NCI-H1048 (cell line): Measurements from ENCODE around the gene POPDC2.
A peak's percentile ranks its signal among the peaks of the same experiment; 100 is the strongest.
"Not testable (repeated sequence)": the region's sequence is repeated elsewhere in the genome, so short reads cannot be mapped to it uniquely, and the experiment has no call there.

ENCODE experiments used
- DNase-seq: peaks from one replicate; lab custom pipeline; 2025; lab: John Stamatoyannopoulos, UW

POPDC2 gene

DNA sequence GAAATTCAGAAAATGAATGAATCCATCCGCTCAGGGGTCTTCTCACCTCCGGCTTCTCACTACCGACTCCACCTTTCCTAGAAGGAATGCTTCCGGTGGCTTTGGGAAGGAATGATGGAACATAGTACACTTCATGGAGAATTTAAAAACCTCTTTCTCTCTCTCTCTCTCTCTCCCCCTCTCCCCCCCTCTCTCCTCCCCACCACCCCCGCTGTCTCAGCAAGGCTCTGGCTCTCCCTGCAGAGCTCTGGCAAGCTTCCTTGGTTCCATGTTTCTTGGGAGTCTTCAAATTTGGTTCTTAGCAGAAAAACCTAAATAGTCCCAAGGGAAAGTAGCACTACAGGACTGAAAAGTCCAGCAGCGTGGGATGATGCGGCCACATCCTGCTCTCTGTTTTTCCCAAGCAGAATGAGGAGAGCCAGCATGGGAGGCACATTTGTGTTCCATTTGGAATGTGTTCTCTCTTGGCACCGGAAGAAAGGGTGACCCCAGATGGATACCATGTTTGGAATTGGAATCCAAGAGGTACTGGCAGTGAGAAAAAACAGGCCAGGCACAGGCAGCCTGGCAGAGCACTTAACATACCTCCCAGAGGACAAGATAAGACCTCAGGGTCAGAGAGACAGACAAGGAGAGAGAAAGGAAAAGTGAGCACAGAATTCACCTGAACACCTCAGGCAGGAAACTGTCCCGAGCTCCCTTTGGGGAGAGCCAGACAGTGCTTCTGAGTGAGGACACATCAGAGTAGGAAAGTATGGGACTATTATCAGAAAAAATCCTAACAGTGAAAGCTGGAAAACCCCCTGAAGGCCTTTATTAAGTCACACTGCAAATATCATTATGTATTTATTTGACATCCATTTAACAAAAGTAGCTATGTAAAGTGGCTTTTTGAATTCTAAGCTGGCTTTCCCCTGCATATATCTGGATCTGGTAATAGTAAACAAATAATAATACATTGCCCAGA, at the start of gene POPDC2:
TSS of gene POPDC2 (minus strand) at position 116 of the 967 bp plus-strand sequence. CDS start 166 bp downstream, outside the sequence.
- no peak for DNase-seq

GRCh38 chr3:119703820-119704531, 43.6 kb upstream of the POPDC2 start:
- no peak for DNase-seq

DNA sequence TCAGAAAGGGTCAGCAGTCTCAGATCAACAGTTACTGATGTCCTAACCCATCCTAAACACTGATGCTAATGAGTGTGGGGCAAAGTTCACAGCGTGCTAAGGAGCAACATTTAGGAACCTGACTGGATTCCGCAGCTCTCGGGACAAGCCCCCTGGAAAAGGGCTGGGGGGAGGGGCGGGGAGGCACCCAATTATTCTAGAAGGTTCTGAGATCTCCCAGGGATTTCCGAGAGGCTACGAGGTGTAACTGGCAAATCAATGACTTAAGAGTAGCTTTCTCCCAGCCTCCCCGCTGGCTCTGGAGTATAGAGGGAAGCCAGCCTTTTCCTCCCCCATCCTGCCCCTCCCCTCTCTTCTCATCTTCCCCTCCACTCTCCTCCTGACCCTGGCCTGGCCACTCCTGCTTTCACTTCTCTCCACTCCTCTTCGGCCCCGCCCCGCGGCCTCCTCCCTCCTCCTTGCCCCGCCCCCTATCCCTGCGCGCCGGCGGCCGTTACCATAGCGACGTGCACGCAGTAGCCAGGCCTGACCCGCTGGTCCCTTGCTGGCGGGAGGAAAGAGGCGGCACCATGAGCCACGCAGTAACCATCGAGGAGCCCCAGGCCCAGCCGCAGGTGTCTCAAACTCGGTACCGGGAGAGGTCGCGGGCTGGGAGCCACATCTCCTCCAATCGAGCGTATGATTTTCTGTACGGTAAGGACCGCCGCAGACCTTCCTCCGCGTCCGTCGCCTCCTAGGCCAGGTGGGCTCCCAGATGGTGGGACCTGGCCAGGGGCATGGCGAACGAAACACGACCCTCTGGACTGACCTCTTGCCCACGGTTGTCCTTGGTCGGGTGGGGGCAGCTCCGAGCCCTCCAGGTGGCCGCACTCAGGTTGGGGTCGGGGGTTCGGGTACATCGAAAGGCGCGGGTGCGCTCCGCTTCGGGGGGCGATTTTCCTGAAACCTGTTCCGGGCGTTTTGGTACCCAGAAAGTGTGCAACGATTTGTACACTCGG, 42.4 kb upstream of the POPDC2 start, which contains the start of gene CFAP91:
TSS of gene CFAP91 (plus strand) at position 493 of the 998 bp plus-strand sequence. CDS start at position 570, 77 bp downstream.
- DNase-seq: no peak

- DNase-seq: no peak
Measured at GRCh38 chr3:119700920-119701734, 40.7 kb upstream of the POPDC2 start.

DNA sequence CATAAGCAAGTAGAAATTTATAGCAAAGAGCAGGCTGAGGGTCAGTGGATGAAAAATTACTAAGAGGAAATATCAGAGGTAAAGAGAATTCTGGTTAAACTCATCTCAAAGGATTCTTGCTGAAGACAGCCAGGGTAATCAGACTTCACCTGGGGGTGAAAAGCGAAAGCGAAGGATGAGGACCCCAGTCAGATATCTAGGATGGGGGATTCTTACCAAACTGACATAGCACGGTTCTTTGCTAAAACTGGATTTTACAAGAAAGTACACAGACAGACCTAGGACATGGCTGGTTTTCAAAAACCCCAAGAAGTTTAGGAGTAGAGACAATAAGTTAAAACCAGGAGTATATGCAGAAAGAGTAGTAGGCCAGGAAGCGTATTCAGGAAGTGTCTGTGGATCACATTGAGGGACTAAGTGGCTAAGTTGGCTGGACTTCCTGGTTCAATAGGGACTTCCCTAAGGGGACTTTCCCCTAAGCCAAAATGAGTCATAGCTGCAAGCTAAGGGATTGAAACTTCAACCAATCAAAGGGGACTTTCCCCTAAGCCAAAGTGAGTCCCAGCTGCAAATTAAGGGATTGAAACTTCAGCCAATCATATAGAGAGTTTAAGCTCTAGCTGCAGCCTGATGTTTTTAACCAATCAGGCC, 40.0 kb upstream of the POPDC2 start:
- no peak for DNase-seq

GRCh38 chr3:119697394-119697793, 37.0 kb upstream of the POPDC2 start:
- DNase-seq: no peak

DNA sequence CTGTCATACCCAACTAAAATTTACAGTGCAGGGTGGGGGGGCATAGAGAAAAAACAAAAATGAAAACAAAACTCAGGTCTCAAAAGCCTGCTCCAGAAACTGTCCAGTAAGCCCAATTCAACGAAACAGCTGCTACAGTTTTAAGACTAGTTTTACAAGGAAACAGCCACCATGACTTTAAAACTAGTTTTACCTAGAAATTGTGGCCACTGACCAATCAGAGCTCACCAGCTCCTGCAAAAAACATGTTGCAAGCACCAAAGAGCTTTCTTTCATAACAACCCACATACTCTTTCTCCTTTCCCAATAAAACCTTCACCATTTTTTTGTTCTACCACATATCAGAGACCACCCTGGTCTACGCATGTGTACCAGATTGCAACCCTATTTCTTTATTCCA, 35.1 kb upstream of the POPDC2 start:
- DNase-seq: no peak

DNA sequence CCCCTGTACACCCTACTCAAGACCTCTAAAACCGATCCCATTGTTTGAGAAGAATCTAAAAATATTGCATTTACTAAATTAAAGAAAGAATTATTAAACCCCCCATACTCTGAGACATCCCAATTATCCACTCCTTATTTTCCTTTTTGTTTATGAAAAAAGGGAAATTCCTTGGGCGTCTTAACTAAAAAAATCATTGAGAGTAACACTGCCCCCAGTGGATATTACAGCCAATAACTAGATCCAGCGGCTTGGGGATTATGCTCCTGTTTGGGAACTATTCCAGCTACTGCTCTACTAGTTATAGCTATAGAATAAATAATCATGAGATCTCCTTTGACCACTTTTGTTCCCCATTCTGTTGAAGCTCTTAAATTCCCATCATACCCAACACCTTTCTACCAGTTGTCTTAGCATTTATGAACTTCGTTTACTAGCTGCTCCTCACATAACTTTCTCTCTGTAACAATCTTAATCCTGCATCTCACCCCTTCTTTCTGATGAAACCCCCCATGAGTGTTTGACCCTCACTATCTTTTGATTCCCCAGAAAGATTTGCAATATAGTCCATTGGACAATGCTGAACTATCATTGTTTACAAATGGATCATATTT, 29.8 kb upstream of the POPDC2 start:
- no peak for DNase-seq

- no peak for DNase-seq
Measured at GRCh38 chr3:119683421-119683820, 23.0 kb upstream of the POPDC2 start.

GRCh38 chr3:119681279-119681678, 20.9 kb upstream of the POPDC2 start:
- no peak for DNase-seq

- DNase-seq: no peak
Measured at GRCh38 chr3:119679874-119680273, 19.5 kb upstream of the POPDC2 start.

- DNase-seq: not testable (repeated sequence)
Measured at GRCh38 chr3:119678209-119678608, 17.8 kb upstream of the POPDC2 start.

GRCh38 chr3:119677641-119677934, 17.2 kb upstream of the POPDC2 start:
- no peak for DNase-seq

DNA sequence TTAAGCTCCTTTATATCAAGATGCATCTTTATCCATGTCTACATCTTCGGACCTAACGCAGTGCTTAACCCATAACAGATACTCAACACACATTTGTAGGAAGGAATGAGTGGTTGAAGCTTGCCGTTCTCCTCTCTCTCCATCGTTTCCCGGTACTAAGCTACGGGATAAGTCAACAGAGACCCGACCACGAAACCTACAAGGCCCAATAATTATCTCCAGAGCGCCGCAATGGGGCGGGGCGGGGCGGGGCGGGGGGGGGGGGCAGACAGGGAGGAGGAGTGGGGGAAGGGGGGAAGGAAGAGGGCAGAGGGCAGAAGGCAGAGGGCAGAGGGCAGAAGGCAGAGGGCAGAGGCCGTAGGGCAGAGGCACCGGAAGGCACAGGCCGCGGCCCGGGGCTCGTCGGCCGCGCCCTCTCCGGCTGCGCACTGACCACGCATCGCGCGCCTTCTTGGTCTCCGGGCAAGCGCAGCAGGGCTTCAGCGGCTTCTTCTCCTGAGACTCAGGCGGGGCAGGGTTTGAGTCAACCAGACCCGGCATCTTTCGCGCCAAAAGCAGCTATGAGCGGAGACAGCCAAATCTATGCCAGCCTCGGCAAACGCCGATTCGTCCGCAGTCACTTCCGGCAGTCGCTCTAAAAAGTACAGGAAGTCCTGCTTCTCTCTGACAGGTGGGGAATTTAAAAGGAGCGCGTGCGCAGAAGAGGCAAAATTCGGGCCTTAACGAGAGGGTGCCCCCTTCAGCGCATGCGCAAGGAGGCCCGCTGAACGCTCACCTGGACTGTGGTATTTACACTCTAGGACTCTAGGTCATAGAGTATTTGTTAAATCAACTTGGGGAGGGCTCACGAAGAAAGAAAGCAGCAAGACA, 16.6 kb upstream of the POPDC2 start, which contains the start of gene COX17:
TSS of gene COX17 (minus strand) at position 636 of the 870 bp plus-strand sequence. CDS start at position 540, 96 bp downstream.
- DNase-seq: peak; percentile 90

DNA sequence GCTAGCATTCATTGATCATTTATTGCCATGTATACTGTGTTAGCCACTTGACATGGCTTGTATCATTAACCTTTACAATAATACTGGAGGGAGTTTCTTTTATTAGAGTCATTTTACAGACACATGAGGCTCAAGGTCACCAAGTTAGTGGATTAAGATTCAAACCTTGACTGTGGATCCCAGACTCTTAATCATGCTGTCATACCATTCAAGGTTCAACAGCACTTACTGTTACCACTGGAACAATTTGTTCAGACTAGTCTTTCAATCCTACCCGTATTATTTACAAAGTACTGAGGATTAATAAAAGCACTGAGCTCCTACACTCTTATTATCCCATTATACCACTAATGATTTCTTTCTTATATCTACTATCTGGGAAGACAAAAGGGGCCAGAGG, 15.6 kb upstream of the POPDC2 start:
- DNase-seq: no peak

DNA sequence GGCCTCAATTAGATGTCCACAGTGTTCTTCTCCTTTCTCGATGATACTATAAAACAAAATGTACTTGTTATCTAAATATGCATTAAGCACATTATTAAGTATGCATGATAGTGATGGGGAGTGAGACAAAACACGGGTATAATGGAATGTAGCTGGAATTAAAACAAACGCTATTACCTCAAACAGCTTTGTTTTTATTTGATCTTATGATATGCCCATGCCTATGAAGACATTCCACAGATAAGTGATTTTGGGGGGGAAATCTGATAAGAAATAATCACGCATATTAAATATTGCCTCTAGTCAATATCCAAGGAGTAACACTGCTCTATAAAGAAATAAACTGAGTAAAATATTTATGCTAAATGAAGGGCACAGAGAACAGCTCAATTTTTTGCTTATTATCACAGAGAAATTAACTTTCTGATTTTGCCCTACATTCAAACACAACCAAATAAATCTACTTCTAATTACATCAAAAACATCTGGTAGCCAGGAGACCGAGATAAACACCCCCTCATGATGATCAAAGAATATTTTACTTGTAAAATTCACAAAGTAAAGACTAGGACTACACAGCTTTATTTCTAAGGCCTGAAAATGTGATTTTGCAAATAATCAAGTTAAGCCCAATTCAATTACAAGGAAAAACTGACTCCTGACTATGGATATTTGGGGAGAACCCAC, 14.9 kb upstream of the POPDC2 start:
- no peak for DNase-seq

DNA sequence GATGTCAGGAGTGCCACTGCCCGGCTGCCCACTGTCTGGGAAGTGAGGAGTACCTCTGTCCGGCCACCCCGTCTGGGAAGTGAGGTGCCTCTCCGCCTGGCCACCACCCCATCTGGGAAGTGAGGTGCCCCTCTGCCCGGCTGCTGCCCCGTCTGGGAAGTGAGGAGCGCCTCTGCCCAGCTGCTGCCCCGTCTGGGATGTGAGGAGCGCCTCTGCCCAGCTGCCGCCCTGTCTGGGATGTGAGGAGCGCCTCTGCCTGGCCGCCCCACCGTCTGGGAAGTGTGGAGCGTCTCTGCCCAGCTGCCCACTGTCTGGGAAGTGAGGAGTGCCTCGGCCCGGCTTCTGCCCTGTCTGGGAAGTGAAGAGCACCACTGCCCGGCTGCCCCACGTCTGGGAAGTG, 13.5 kb upstream of the POPDC2 start:
- DNase-seq: no peak

- no peak for DNase-seq
Measured at GRCh38 chr3:119672776-119673175, 12.4 kb upstream of the POPDC2 start.
